RWPE1 (cell line): Measurements from ENCODE around the gene PLD5.
"Not testable (repeated sequence)": the region's sequence is repeated elsewhere in the genome, so short reads cannot be mapped to it uniquely, and the experiment has no call there.

Experiments used
- CTCF ChIA-PET: fragments of 350-600 bp; sonication (Branson Sonifier 250); formaldehyde crosslinking; extraction: SDS; loops from one replicate; lab custom pipeline; 2021; lab: Yijun Ruan, JAX
- POLR2A ChIA-PET: fragments of 400-600 bp; formaldehyde crosslinking; extraction: SDS; loops from one replicate; lab custom pipeline; 2020; ENCODE audit warnings: antibody characterized with exemption; ENCODE audit not compliant: low non-redundant PET; lab: Yijun Ruan, JAX
- DNase-seq: peaks from one replicate; pipeline ENCODE4 v3.0.0; 2012; ENCODE audit warnings: low spot score
- H3K27ac ChIP-seq: fragments of 450-650 bp; 2 replicates; pipeline ENCODE4 v1.5.1; 2017
- TF ChIP-seq, protein P1 (sequence below): fragments of 450-650 bp; conservative IDR thresholded peaks from 2 replicates; pipeline ENCODE4 v1.5.1; 2017; ENCODE audit warnings: low read depth, mild to moderate bottlenecking

Gene PLD5

GRCh38 chr1:242401937-242402336, 122.6 kb downstream of the PLD5 start:
- TF ChIP-seq, protein P1, sequence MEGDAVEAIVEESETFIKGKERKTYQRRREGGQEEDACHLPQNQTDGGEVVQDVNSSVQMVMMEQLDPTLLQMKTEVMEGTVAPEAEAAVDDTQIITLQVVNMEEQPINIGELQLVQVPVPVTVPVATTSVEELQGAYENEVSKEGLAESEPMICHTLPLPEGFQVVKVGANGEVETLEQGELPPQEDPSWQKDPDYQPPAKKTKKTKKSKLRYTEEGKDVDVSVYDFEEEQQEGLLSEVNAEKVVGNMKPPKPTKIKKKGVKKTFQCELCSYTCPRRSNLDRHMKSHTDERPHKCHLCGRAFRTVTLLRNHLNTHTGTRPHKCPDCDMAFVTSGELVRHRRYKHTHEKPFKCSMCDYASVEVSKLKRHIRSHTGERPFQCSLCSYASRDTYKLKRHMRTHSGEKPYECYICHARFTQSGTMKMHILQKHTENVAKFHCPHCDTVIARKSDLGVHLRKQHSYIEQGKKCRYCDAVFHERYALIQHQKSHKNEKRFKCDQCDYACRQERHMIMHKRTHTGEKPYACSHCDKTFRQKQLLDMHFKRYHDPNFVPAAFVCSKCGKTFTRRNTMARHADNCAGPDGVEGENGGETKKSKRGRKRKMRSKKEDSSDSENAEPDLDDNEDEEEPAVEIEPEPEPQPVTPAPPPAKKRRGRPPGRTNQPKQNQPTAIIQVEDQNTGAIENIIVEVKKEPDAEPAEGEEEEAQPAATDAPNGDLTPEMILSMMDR, result no peak
- DNase-seq, result no peak
- H3K27ac ChIP-seq, result no peak overlapping the region
- ChIA-PET POLR2A (no interaction called here), CTCF (interaction anchor here (0.6 kb wide), 1 partner anchor 149 kb away, joined by 5 read pairs; no protein-coding TSS in a partner anchor)

DNA sequence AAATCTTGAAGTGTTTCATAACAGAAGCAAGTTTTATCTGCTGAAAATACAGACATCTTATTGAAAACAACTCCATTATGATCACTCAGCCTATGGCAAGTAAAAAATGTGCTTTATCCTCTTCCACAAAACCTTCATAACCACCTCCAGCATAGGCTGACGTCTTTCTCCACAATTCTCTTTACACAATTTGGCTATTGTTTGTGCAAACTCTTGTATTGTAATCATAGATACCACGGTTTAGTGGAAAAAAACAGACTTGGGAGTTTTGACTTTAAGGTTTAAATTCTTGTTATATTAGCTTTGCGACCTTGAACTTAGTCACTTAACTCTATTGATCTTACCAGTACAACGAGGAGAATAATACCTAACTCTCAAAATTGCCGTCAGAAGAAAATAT, 126.1 kb downstream of the PLD5 start:
- H3K27ac ChIP-seq, result no peak overlapping the region
- ChIA-PET POLR2A (no interaction called here), CTCF (no interaction called here)
- TF ChIP-seq, protein P1, result no peak
- DNase-seq, result no peak

- ChIA-PET CTCF (no interaction called here), POLR2A (no interaction called here)
- DNase-seq, result no peak
- H3K27ac ChIP-seq, result no peak overlapping the region
- TF ChIP-seq, protein P1, result no peak
Observed at GRCh38 chr1:242391896-242392295, 132.6 kb downstream of the PLD5 start.

DNA sequence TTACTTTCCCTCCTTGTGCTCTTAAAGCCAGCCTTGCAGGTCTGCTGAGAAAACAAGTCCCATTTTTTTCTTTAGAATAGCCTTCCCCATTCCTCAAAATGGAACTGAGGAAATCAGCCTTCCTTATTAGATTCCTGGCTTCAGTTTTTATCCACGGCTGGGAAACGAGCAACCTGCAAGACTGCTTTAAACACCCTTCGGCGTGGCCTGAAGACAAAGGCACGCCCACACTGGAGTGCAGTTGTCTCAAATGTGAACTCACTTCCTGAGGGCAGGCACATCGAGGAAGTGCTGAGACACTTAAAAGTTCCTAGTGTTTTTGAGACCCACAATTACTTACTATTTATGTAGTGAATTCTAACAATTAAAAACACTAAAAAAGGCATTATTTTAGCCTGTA, 148.4 kb downstream of the PLD5 start:
- H3K27ac ChIP-seq, CTCF ChIA-PET, POLR2A ChIA-PET, DNase-seq: not testable (repeated sequence)

DNA sequence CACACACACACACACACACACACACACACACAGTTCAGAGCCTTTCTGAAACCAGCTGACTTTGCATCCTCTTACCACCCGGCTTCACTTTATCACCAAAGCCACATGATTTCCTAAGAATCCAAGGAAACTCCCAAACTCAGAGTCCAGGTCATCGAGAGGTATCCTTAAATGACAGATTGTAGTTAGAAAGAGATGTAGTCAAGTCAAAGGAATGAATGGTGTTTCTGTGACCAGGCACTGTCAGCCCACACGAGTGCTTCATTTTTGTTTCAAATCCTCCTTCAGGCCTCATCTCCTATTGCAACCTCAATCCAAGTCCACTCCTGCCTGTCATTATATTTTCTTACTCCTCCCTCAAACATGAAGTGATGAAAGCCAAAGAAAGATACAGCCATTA, 174.1 kb downstream of the PLD5 start:
- CTCF ChIA-PET, POLR2A ChIA-PET, DNase-seq, H3K27ac ChIP-seq: not testable (repeated sequence)

- no peak for DNase-seq
Observed at GRCh38 chr1:242349636-242350035, 174.9 kb downstream of the PLD5 start.

DNA sequence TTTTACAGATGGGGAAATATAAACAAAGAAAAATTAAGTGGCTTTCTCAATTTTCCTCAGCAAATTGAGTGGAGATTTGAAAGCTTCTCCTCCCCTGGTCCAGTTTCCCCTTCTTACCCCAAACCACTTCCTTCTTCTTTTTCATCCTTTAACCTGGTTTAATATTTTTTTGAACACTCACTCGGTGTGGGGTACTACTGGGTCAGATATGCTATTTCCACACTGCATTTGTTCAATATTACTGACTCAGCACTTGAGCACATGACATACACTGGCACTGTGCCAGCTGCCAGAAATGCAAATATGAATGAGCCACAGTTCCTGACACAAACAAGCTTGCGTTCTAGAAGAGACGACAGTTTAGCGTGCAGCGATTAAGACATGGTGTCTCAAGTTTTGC, 193.6 kb downstream of the PLD5 start:
- POLR2A ChIA-PET, DNase-seq, CTCF ChIA-PET: not testable (repeated sequence)

More at GRCh38 chr1:242349636-242350035, 174.9 kb downstream of the PLD5 start:
- CTCF ChIA-PET, result interaction anchor here (0.6 kb wide), 1 partner anchor 93 kb away, joined by 3 read pairs; no protein-coding TSS in a partner anchor
- TF ChIP-seq, protein P1, result no peak
- H3K27ac ChIP-seq, result no peak overlapping the region
- POLR2A ChIA-PET, result no interaction called here

DNA sequence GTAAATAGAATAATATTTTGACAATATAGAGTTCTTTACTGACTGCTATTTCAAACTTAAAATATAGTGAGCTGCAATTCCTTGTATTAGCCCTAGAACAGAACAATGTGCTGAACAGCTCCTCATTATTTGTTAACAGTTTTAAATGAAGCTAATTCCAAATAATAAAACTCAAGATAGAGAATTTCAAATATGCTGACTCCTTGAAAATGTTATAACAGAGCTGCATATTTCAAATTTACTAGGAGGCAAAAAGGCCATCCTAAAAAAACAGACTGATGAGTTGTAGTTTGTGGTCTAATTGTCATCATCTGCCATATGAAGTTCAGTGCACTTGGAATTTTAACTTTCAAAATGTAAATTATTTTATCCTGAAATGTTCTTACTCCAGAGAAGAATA, 197.1 kb downstream of the PLD5 start:
- H3K27ac ChIP-seq, POLR2A ChIA-PET, CTCF ChIA-PET, DNase-seq: not testable (repeated sequence)

More for the DNA sequence above, 193.6 kb downstream of the PLD5 start:
- not testable (repeated sequence) for H3K27ac ChIP-seq

DNA sequence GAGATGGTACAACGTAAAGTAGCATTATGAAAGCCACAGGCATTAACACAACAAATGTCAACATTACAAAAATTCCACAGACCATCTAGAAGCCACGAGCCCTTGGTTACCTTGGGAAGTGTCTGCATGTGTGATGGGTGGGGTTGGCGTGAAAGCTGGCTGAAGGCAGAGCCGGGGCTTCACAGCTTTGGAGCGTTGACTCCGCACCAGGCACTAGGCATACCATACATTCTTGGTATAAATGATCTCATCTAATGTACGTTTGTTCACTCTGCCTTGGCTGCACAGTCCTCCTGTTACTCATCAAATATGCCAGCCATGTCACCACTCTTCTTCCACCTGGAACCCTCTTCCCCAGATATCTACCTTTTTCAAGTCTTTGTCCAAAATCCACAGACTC, 202.5 kb downstream of the PLD5 start:
- CTCF ChIA-PET, POLR2A ChIA-PET, H3K27ac ChIP-seq, DNase-seq: not testable (repeated sequence)
